ENCODE results near the gene NEU2. TPM values are rescaled to one million over a fixed set of nuclear protein-coding genes. Genes with fewer than 3 reads are reported as not detected.

The NEU2 gene
- total and polyA plus RNA-seq, 9 of the 15 experiments (the other 6 are each of a cell fraction or from before 2014, with no cell fraction given), result not detected

- Histone ChIP-seq H3K4me3 (no peak overlapping the region), H3K4me2 (ENCODE audit: insufficient read depth, low read length) (no peak overlapping the region), H3K9me1 (ENCODE audit: control insufficient read depth, insufficient read depth, low read length) (no peaks in the 10 kb centered on the region), H2AFZ (ENCODE audit: low read depth, low read length) (no peak overlapping the region), H4K20me1 (replicated peaks; ENCODE audit: control insufficient read depth, insufficient read depth, low read length) (no peaks in the 10 kb centered on the region), H3K9ac (ENCODE audit: insufficient read depth in 1 of 2, low read depth in 2 of 2, low read length in 2 of 2) (no peak overlapping the region), H3K9me3 (replicated peaks; ENCODE audit: control insufficient read depth, insufficient read depth, low read depth, low read length) (no peaks in the 10 kb centered on the region), H3K27ac (ENCODE audit: extremely low read depth, low read depth, low read length) (no peak overlapping the region), H3K79me2 (ENCODE audit: control insufficient read depth, insufficient read depth, low read length) (no peaks in the 10 kb centered on the region), H3K36me3 (ENCODE audit: control insufficient read depth, insufficient read depth, low read length) (no peaks in the 10 kb centered on the region), H3K4me1 (replicated peaks in 1 of 2; ENCODE audit: control insufficient read depth in 2 of 2, insufficient read depth in 2 of 2, low read length in 2 of 2) (peaks cover 0 to 7% of the 10 kb centered on the region in 2 experiments; a peak in 1 of 5 replicates), H3K27me3 (ENCODE audit: control insufficient read depth in 2 of 2, insufficient read depth in 2 of 2, low read length in 2 of 2) (peaks cover 0 to 14% of the 10 kb centered on the region in 2 experiments; a peak in 2 of 5 replicates)
- intact Hi-C loops (cut with micrococcal nuclease) (no loop called here), in situ Hi-C loops (cut with MboI) (no loop called here)
- BruUV-seq (replicated peaks), result no TSS peak
- DNase-seq (ENCODE audit: extremely low read depth in 1 of 4, low spot score in 3 of 4), result no peak
- WGBS (ENCODE audit: insufficient coverage, low coverage, missing lambda C conversion rate), result 21% methylated on average over 8 of the region's 18 CpGs
- FAIRE-seq, result no peak
- ChIA-PET CTCF (ENCODE audit: low intra/inter-chr PET ratio) (no interaction called here), POLR2A (no interaction called here)
- no peak for ATAC-seq
- no peak for TF ChIP-seq FOXP1 (CRISPR knock-in tag; IDR thresholded peaks at IDR 0.05)
- TF ChIP-seq E2F5 (CRISPR knock-in tag; IDR thresholded peaks at IDR 0.05), result no peak
- no peak for TF ChIP-seq GATA2 (CRISPR knock-in tag; IDR thresholded peaks at IDR 0.05)
- TF ChIP-seq SFPQ (IDR thresholded peaks at IDR 0.05; ENCODE audit: low read depth, low read length), result no peak
These were observed 34.5 kb upstream of the NEU2 start for GRCh38 chr2:232997749-232998665.
